ENCODE measurements around the gene UGT1A8. TPM values are rescaled to one million over a fixed set of nuclear protein-coding genes. Genes with fewer than 3 reads are reported as not detected.

Gene UGT1A8
- total RNA-seq, 1 experiment from 2014 or later, result 0.17 TPM

- BruUV-seq (replicated peaks), result no TSS peak
Observed at GRCh38 chr2:233778030-233778429, 160.6 kb downstream of the UGT1A8 start, which contains the start of gene MROH2A. TSS of gene MROH2A (plus strand) at chr2:233778330. CDS start at chr2:233779359, 1,029 bp downstream.

GRCh38 chr2:233779722-233780121, 162.3 kb downstream of the UGT1A8 start:
- BruUV-seq (replicated peaks), result no TSS peak
- Histone ChIP-seq H3K27me3 (ENCODE audit: insufficient read depth, low read depth) (no peaks in the 10 kb centered on the region), H3F3A (ENCODE audit: insufficient read depth, low read depth) (peaks cover 18% of the 10 kb centered on the region; the same call in 1 of the 2 replicates), H2AFZ (no peak overlapping the region), H3K27ac (no peak overlapping the region), H4K20me1 (ENCODE audit: insufficient read depth) (no peaks in the 10 kb centered on the region), H3K79me2 (ENCODE audit: low read depth) (no peaks in the 10 kb centered on the region), H3K36me3 (ENCODE audit: low read depth) (no peaks in the 10 kb centered on the region), H3K9me2 (ENCODE audit: insufficient read depth) (no peaks in the 10 kb centered on the region), H3K4me1 (replicated peaks; ENCODE audit: insufficient read depth) (no peaks in the 10 kb centered on the region), H3K4me2 (no peak overlapping the region), H3K4me3 (no peak overlapping the region), H3K9me3 (ENCODE audit: insufficient read depth, low read depth) (no peaks in the 10 kb centered on the region; the same call in 1 of the 2 replicates)
- POLR2A ChIA-PET (ENCODE audit: unreplicated experiment), result no interaction called here
- CTCF ChIA-PET, result no interaction called here
- DNase-seq, result no peak
- no peak for TF ChIP-seq CTCF (conservative IDR thresholded peaks at IDR 0.05)
- TF ChIP-seq EZH2 (IDR thresholded peaks at IDR 0.05; ENCODE audit: low read depth), result no peak
- intact Hi-C loops (cut with micrococcal nuclease; ENCODE audit: unreplicated experiment), result no loop called here

More at GRCh38 chr2:233778030-233778429, 160.6 kb downstream of the UGT1A8 start, which contains the start of gene MROH2A:
- Histone ChIP-seq H3K36me3 (ENCODE audit: low read depth) (no peaks in the 10 kb centered on the region), H3K79me2 (ENCODE audit: low read depth) (no peaks in the 10 kb centered on the region), H3K4me3 (no peak within 1 kb of the TSS), H3K4me1 (replicated peaks; ENCODE audit: insufficient read depth) (no peaks in the 10 kb centered on the region), H3K27me3 (ENCODE audit: insufficient read depth, low read depth) (no peaks in the 10 kb centered on the region), H3K4me2 (no peak within 1 kb of the TSS), H4K20me1 (ENCODE audit: insufficient read depth) (no peaks in the 10 kb centered on the region), H3K27ac (no peak within 1 kb of the TSS), H3F3A (ENCODE audit: insufficient read depth, low read depth) (peaks cover 33% of the 10 kb centered on the region; the same call in 1 of the 2 replicates), H3K9me3 (ENCODE audit: insufficient read depth, low read depth) (no peaks in the 10 kb centered on the region; the same call in 1 of the 2 replicates), H2AFZ (no peak within 1 kb of the TSS), H3K9me2 (ENCODE audit: insufficient read depth) (no peaks in the 10 kb centered on the region)
- ChIA-PET CTCF (no interaction called here), POLR2A (ENCODE audit: unreplicated experiment) (interaction anchor here (0.6 kb wide), 1 partner anchor 87 kb away, joined by 4 read pairs; no protein-coding TSS in a partner anchor)
- no peak for DNase-seq
- intact Hi-C loops (cut with micrococcal nuclease; ENCODE audit: unreplicated experiment), result no loop called here
- no peak for TF ChIP-seq EZH2 (IDR thresholded peaks at IDR 0.05; ENCODE audit: low read depth)
- no peak for TF ChIP-seq CTCF (conservative IDR thresholded peaks at IDR 0.05)

GRCh38 chr2:233780771-233781170, 163.3 kb downstream of the UGT1A8 start:
- intact Hi-C loops (cut with micrococcal nuclease; ENCODE audit: unreplicated experiment), result no loop called here
- no peaks in the 10 kb centered on the region for H3K79me2 ChIP-seq (ENCODE audit: low read depth)
- no peaks in the 10 kb centered on the region; the same call in 1 of the 2 replicates for H3K9me3 ChIP-seq (ENCODE audit: insufficient read depth, low read depth)
- peaks cover 14% of the 10 kb centered on the region; the same call in 1 of the 2 replicates for H3F3A ChIP-seq (ENCODE audit: insufficient read depth, low read depth)
- no peak for DNase-seq
- H3K4me3 ChIP-seq, result no peak overlapping the region
- H3K9me2 ChIP-seq (ENCODE audit: insufficient read depth), result no peaks in the 10 kb centered on the region
- no peak overlapping the region for H2AFZ ChIP-seq
- CTCF ChIA-PET, result interaction anchor here (0.5 kb wide), 1 partner anchor 65 kb away, joined by 5 read pairs; no protein-coding TSS in a partner anchor
- H3K27me3 ChIP-seq (ENCODE audit: insufficient read depth, low read depth), result no peaks in the 10 kb centered on the region
- H3K4me1 ChIP-seq (replicated peaks; ENCODE audit: insufficient read depth), result no peaks in the 10 kb centered on the region
- H4K20me1 ChIP-seq (ENCODE audit: insufficient read depth), result no peaks in the 10 kb centered on the region
- no peaks in the 10 kb centered on the region for H3K36me3 ChIP-seq (ENCODE audit: low read depth)
- POLR2A ChIA-PET (ENCODE audit: unreplicated experiment), result interaction anchor here (0.7 kb wide), 1 partner anchor 1383 kb away, joined by 3 read pairs; no protein-coding TSS in a partner anchor
- BruUV-seq (replicated peaks), result no TSS peak
- no peak for TF ChIP-seq CTCF (conservative IDR thresholded peaks at IDR 0.05)
- no peak for TF ChIP-seq EZH2 (IDR thresholded peaks at IDR 0.05; ENCODE audit: low read depth)
- H3K27ac ChIP-seq, result no peak overlapping the region
- H3K4me2 ChIP-seq, result no peak overlapping the region
